Transverse colon (tissue), 4 donors: ENCODE measurements around the gene MKI67. TPM values are rescaled to one million over a fixed set of nuclear protein-coding genes. Genes with fewer than 3 reads are reported as not detected.
A peak's percentile ranks its signal among the peaks of the same experiment; 100 is the strongest.

Experiments used
- DNase-seq: peaks from one replicate; pipeline ENCODE4 v3.0.0-alpha.2; 2019
- H3K27ac ChIP-seq, 4 donors: fragments of 200-600 bp; sonication (generic); 2 replicates each; pipeline ENCODE4 v1.5.1; 2016 to 2018; ENCODE audit warnings: inconsistent platforms in 4 of 4
- H3K27me3 ChIP-seq: fragments of 200-600 bp; sonication (generic); 2 replicates; pipeline ENCODE4 v1.5.1; 2017; ENCODE audit warnings: inconsistent platforms
- H3K36me3 ChIP-seq, 4 donors: fragments of 200-600 bp; sonication (generic); 2 replicates each; pipeline ENCODE4 v1.5.1; 2017 to 2019; ENCODE audit warnings: inconsistent platforms in 4 of 4
- H3K4me1 ChIP-seq, 4 donors: fragments of 200-600 bp; sonication (generic); 2 replicates each; pipeline ENCODE4 v1.5.1; 2017 to 2020; ENCODE audit warnings: inconsistent platforms in 4 of 4
- H3K4me3 ChIP-seq, 4 donors: fragments of 200-600 bp; sonication (generic); 1 replicate in 1 of 4; 2 replicates in 3 of 4; pipeline versions ENCODE4 v1.5.1 to v1.6.1; 2017 to 2019; ENCODE audit warnings: inconsistent platforms in 4 of 4
- H3K9me3 ChIP-seq, 2 donors: fragments of 200-600 bp; sonication (generic); 2 replicates each; pipeline ENCODE4 v1.5.1; 2017 to 2019; ENCODE audit warnings: inconsistent platforms in 2 of 2
- EP300 ChIP-seq: sonication (generic); formaldehyde crosslinking; IDR thresholded peaks from one replicate; pipeline ENCODE4 v1.6.1; 2017; ENCODE audit warnings: antibody characterized with exemption, low read depth
- POLR2A ChIP-seq: fragments of 450-650 bp; IDR thresholded peaks from one replicate; pipeline ENCODE4 v1.6.1; 2016; ENCODE audit warnings: antibody characterized with exemption, mild to moderate bottlenecking, moderate library complexity
- POLR2AphosphoS5 ChIP-seq, 3 donors: sonication (generic); formaldehyde crosslinking; IDR thresholded peaks; one replicate each; pipeline ENCODE4 v1.6.1; 2016; ENCODE audit warnings: antibody characterized with exemption in 3 of 3
- WGBS, 2 donors: methylation state at CpG; one replicate each; pipeline ENCODE4 v1.1.5; 2018; ENCODE audit warnings: low coverage in 1 of 2; 5-methylcytosine and 5-hydroxymethylcytosine counted together
- in situ Hi-C, 4 donors: fragments of 200-750 bp; cut with MboI; loops; one replicate each; pipeline versions ENCODE4 v1.15.0 to v1.15.1; 2017; ENCODE audit warnings: low sequenced_read_pairs in 3 of 4, low pct_ligation_motif_present in 1 of 4, low pct_unique_long_range_greater_than_20kb in 1 of 4
- intact Hi-C: fragments of 100-400 bp; cut with DNase I; formaldehyde crosslinking; loops from one replicate; pipeline ENCODE4 v1.15.1; 2023; ENCODE audit warnings: low total_unique reads
- total RNA-seq, 4 donors: library from RNA; depleted of rRNA; stranded (reverse); fragments of >200 nt; gene quantifications; one replicate each; pipeline ENCODE4 v1.1.0, GENCODE V29; 2016
- TF ChIP-seq, protein P1 (sequence below), 5 experiments: fragments of 200-600 bp in 3 of 5; fragments of 450-650 bp in 2 of 5; sonication (generic) in 3 of 5; IDR thresholded peaks; 1 replicate in 2 of 5; 2 replicates in 3 of 5; pipeline ENCODE4 v1.5.1; 2016 to 2017; ENCODE audit warnings: antibody characterized with exemption in 5 of 5, inconsistent platforms in 3 of 5, mild to moderate bottlenecking in 2 of 5, moderate library complexity in 1 of 5

The MKI67 gene
- total RNA-seq, 4 donors from 2014 or later, result 4.5 to 40.8 (median 8.4) TPM

DNA sequence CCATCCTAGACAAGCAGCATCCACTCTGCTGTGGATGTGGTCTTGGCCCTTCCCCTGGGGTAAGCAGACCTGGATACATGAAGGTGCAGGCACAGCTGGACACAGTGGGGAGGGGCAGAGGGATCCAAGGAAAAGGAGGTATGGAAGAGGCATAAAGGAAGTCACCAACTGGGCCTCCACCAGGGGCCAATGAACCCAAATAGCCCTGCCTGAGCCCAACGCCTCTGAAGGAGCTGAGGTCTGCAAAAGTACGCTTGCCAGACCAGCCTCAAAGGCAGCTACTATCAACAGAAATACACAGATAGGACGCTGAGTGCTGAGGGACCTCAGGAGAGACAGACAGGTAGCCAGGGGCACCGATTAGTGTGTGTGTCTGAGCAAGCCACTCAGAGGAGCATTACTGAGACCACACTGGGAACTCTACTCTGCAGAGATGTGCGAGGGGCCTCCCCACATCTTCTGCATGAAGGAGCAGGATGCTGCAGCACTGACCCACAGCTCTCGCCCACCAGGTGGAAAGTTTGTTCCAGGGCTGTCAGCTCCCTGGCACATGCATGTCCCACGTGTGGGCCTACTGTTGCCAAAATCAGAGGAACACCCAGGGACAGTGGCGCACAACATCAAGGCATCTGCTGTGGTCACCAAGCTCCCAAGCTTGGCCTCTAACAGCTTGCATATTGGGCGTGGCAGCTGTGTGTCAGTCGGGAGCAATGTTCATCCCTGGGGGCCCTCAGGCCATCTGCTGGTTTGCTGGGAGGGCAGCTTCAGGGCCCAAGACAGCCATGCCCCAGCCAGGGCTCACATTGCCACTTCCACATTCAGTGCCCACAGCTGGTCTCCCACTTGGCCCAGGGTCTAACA is 40.0 kb downstream of the MKI67 start:
- H3K27me3 ChIP-seq, result no peaks in the 10 kb centered on the region
- H3K4me3 ChIP-seq, result no peak overlapping the region
- intact Hi-C loops, result no loop called here
- DNase-seq, result no peak
- no peaks in the 10 kb centered on the region for H3K4me1 ChIP-seq
- H3K9me3 ChIP-seq, result no peaks in the 10 kb centered on the region
- TF ChIP-seq POLR2A (no peak), EP300 (no peak), POLR2AphosphoS5 (IDR thresholded peaks at IDR 0.05) (no peak)
- TF ChIP-seq, protein P1, sequence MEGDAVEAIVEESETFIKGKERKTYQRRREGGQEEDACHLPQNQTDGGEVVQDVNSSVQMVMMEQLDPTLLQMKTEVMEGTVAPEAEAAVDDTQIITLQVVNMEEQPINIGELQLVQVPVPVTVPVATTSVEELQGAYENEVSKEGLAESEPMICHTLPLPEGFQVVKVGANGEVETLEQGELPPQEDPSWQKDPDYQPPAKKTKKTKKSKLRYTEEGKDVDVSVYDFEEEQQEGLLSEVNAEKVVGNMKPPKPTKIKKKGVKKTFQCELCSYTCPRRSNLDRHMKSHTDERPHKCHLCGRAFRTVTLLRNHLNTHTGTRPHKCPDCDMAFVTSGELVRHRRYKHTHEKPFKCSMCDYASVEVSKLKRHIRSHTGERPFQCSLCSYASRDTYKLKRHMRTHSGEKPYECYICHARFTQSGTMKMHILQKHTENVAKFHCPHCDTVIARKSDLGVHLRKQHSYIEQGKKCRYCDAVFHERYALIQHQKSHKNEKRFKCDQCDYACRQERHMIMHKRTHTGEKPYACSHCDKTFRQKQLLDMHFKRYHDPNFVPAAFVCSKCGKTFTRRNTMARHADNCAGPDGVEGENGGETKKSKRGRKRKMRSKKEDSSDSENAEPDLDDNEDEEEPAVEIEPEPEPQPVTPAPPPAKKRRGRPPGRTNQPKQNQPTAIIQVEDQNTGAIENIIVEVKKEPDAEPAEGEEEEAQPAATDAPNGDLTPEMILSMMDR (IDR thresholded peaks at IDR 0.05), result no peak
- WGBS, 2 donors, result 85% methylated on average over 7 of the region's 10 CpGs; no CpG with 5 or more reads in 1 of the 2 donors
- H3K36me3 ChIP-seq, result no peaks in the 10 kb centered on the region
- H3K27ac ChIP-seq, result no peak overlapping the region
- in situ Hi-C loops, result loop anchor here in 1 of 4 donors (10.0 kb wide), 1 partner anchor 59 kb away; no protein-coding TSS in a partner anchor

- no peak for TF ChIP-seq POLR2A
- TF ChIP-seq, protein P1 (IDR thresholded peaks at IDR 0.05), result no peak
- TF ChIP-seq EP300, result no peak
- no peak for TF ChIP-seq POLR2AphosphoS5 (IDR thresholded peaks at IDR 0.05)
- WGBS, 2 donors, result 93 to 97% methylated on average over 3 to 8 of the region's 8 CpGs
Measured at GRCh38 chr10:128084991-128085390, 41.2 kb downstream of the MKI67 start.

DNA sequence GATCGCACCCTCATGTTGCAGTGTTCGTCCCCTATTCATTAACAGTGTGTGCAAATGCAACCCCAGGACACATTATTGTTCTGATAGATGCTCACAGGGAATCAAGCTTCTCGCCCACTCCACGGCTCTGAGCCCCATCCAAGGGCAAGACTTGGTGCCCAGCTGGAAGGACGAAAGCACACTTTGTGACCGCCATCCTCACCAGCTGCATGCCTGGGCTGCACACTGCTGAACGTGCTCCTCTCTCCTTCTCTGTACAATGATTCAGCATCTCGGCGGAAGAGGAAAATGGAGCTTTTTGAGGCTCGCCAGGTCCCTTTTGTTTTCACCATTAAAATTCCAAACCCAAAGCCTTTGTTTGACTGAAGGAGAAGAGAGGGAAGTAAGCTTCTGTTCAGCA is 41.9 kb downstream of the MKI67 start:
- Histone ChIP-seq H3K4me3 (no peak overlapping the region), H3K27me3 (no peaks in the 10 kb centered on the region), H3K27ac (no peak overlapping the region), H3K9me3 (no peaks in the 10 kb centered on the region), H3K4me1 (no peaks in the 10 kb centered on the region), H3K36me3 (no peaks in the 10 kb centered on the region)
- WGBS, 2 donors, result 91 to 92% methylated on average over 2 to 10 of the region's 10 CpGs
- intact Hi-C loops (no loop called here), in situ Hi-C loops (loop anchor here in 1 of 4 donors (10.0 kb wide), 1 partner anchor 60 kb away; no protein-coding TSS in a partner anchor)
- TF ChIP-seq, protein P1 (IDR thresholded peaks at IDR 0.05), result no peak
- no peak for TF ChIP-seq POLR2A
- no peak for TF ChIP-seq EP300
- TF ChIP-seq POLR2AphosphoS5 (IDR thresholded peaks at IDR 0.05), result no peak
- no peak for DNase-seq

More at GRCh38 chr10:128084991-128085390, 41.2 kb downstream of the MKI67 start:
- in situ Hi-C loops, result loop anchor here in 1 of 4 donors (10.0 kb wide), 1 partner anchor 60 kb away; no protein-coding TSS in a partner anchor
- Histone ChIP-seq H3K27ac (no peak overlapping the region), H3K27me3 (no peaks in the 10 kb centered on the region), H3K36me3 (no peaks in the 10 kb centered on the region), H3K9me3 (no peaks in the 10 kb centered on the region), H3K4me1 (no peaks in the 10 kb centered on the region), H3K4me3 (no peak overlapping the region)
- intact Hi-C loops, result no loop called here
- no peak for DNase-seq

- Histone ChIP-seq H3K4me1 (no peaks in the 10 kb centered on the region), H3K27me3 (no peaks in the 10 kb centered on the region), H3K4me3 (no peak overlapping the region), H3K9me3 (no peaks in the 10 kb centered on the region), H3K36me3 (peaks cover 0 to 8% (median 0%) of the 10 kb centered on the region in 4 donors), H3K27ac (no peak overlapping the region)
- peak; percentile 1 for DNase-seq
- in situ Hi-C loops (loop anchor here in 1 of 4 donors (10.0 kb wide), 1 partner anchor 61 kb away; no protein-coding TSS in a partner anchor), intact Hi-C loops (no loop called here)
- no peak for TF ChIP-seq EP300
- TF ChIP-seq, protein P1 (IDR thresholded peaks at IDR 0.05), result no peak
- 83 to 87% methylated on average over 10 to 15 of the region's 15 CpGs for WGBS, 2 donors
Measured at GRCh38 chr10:128083191-128083895, 42.9 kb downstream of the MKI67 start.
